Measurements from ENCODE around the gene GPATCH8.
"Not testable (repeated sequence)": the region's sequence is repeated elsewhere in the genome, so short reads cannot be mapped to it uniquely, and the experiment has no call there.

GPATCH8 gene

GRCh38 chr17:44503147-44504029, at the start of gene GPATCH8:
GPATCH8 (minus strand) TSS chr17:44503406; CDS start chr17:44503370, 36 bp downstream.
- peak; percentile 96 for DNase-seq (ENCODE audit: low spot score)

DNA sequence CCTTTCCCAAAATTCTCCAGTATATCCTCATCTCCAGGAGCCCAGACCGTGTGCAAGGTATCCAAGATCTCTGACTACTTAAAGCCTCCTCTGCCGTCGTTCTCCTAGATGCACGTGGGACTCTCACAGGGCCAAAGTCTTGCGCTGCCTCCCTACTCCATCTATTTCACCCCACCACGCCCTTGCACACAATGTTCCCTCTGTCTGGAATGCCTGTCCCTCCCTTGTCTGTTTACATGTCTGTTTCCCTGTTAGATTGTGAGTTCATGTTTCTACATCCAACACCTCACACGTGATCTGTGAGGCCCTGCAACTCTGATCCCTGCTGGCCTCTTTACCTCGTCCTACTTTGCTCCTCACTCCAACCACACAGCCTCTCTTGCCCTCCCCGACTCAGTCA, 49.2 kb upstream of the GPATCH8 start:
- DNase-seq (ENCODE audit: low spot score), result no peak

GRCh38 chr17:44549686-44550085, 46.5 kb upstream of the GPATCH8 start:
- no peak for DNase-seq (ENCODE audit: low spot score)

- DNase-seq (ENCODE audit: low spot score), result no peak
Measured at GRCh38 chr17:44548376-44549230, 45.4 kb upstream of the GPATCH8 start.

DNA sequence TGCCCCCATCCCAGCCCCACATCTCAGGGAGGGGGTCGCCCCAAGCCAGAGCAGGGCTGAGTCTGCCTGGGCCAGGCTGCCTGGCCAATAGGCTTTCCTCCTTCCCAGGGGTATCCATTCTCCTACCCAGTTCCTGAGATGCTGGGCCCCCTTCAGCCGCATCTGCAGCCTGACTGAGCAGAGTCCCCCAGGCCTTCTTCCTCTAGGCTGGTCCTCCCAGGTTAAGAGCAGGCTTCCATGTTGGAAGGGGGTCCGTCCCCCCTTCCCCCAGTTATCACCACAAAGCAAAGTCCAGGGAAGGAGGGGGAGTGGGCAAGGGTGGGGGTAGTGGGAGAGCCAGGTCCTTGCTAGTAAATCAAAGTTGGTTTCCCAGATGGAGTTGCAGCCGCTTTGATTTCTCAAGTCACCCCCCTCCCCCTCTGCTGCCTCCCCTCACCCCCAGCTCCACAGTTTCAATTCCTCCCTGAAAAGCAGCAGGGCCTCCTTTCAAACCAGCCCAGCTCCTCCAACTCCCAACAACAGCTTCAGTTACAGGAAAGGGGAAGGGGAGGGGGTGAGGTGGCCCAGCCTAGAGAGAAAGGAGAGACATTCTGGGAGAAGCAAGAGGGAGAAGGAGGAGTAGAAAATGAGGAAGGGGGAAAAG, 44.5 kb upstream of the GPATCH8 start:
- DNase-seq (ENCODE audit: low spot score), result no peak

DNA sequence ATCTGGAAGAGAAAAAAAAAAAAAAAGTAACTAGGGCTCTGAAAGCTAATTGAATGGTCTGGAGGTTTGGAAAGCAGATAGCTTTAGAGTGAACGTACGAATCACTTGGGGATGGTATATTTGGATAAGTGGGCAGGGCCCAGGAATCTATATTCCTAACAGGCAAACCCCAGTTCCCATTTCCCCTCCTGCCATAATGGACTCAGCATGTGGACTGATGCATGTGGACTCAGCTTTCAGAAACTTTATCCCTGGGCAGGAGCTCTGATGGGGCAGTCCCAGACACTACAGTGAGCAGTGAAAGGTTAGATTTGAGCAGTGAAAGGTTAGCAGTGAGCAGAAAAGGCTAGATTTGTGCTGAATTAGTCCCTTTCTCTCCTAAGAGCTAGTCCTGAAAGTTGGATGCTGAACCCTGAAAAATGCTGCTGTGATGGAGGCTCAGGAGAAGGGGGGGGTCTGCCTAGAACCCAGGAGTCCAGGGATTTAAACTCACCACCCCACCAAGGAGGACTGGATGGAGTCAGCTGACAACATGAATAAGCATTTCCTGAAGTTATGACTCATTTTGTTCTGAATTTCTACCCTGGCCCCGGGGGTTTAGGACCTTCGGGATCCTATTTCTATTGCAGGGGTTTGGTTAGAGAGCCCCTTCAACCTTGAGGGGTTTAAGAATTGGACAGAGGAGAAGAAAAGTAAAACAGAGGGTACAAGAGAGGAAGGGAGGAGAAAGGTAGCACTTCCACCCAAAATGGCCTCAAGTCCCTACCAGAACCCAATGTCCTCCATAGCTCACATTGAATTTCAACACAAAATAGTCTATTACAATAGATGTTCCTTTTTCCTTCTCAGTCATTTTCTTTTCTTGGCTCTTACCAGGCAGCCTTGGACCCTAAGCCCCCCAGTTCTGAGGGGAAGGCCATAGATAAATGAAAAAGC, 43.7 kb upstream of the GPATCH8 start:
- peak; percentile 45 for DNase-seq (ENCODE audit: low spot score)

DNA sequence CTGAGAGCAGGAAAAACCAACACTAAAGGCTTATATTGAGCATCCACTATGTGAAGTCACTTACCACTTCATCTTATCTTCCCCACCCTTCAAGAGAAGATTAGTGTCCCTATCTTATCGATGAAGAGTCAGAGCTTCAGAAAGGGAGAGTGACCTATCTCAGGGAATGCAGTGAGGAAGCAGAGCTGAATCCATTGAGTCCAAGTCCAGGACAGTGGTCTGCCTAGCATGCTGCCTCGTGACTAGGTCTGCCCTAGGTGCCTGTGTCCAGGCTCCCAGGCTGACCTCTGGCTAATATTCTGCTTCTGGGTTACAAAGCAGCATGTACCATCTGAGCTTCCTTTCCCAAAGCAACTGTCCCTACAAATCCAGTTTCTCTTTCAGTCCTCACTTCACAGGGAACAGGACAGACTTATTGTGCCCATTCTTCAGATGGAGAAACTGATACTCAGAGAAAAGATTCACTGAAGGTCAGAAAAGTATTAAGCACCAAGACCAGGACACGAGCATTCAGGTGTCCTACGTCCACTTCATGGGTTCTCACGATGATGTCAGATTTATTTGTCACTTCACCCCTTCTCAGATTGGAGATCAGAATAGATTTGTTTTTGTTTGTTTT, 40.8 kb upstream of the GPATCH8 start:
- no peak for DNase-seq (ENCODE audit: low spot score)

- DNase-seq (ENCODE audit: low spot score), result peak; percentile 95
Measured at GRCh38 chr17:44543213-44543904, 40.2 kb upstream of the GPATCH8 start.

- DNase-seq (ENCODE audit: low spot score), result no peak
Measured at GRCh38 chr17:44541884-44542581, 38.8 kb upstream of the GPATCH8 start.

DNA sequence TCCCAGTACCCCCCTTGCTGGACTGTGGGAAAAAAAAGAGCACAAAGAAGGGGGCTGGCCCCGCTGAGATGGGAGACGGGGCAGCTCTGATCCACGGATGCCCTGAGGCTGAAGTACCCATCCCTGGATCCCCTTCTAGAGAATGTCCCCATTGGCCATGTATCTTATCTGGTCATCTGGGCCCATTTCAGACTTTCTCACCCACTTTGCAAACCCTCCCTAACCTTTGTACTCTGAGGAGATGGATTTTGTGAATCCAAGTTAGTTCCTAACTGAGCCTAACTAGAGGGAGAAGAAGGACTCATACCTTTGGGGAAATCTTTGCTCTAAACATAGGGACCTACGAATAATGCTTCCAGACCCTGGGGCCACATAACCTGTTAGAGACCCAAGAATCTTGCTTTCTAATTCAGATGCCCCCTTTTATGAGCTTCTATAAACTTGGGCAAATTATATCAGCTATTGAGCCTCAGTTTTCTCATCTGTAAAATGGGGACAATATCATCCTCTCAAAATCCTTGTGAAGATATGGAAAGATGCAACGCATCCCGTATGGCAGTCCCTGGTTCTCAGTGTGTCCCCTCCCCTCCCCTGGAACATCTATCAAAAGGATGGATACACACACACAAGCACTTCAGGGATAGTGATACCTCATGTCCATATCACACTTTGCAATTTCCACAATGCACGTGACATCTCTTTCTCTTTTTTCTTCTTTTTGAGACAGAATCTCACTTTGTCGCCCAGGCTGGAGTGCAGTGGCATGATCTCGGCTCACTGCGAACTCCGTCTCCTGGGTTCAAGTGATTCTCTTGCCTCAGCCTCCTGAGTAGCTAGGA, 37.3 kb upstream of the GPATCH8 start:
- no peak for DNase-seq (ENCODE audit: low spot score)

DNA sequence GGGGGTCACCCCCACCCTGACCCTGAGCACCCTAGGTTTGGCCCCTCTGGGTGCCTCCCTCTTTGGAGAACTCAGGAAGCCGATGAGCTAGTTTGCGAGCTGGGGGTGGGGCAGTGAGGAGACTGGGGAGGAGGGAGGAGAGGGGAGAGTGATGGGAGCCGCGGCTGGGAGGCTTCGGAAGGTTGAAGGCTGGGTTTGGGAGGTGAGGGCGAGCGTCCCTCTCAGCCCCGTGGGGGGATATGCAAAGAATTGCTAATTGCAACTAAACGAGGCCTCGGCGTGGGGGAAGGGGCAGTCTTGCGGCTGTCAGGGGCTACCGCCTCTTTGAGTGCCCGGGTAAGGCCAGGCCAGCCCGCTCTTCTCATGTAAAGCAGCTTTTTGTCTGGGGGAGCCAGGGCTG, 36.5 kb upstream of the GPATCH8 start:
- no peak for DNase-seq (ENCODE audit: low spot score)

- DNase-seq (ENCODE audit: low spot score), result not testable (repeated sequence)
Measured at GRCh38 chr17:44537922-44538321, 34.7 kb upstream of the GPATCH8 start.

- DNase-seq (ENCODE audit: low spot score), result no peak
Measured at GRCh38 chr17:44536090-44536953, 33.1 kb upstream of the GPATCH8 start.

GRCh38 chr17:44533533-44534246, 30.5 kb upstream of the GPATCH8 start:
- peak; percentile 82 for DNase-seq (ENCODE audit: low spot score)

GRCh38 chr17:44530896-44531418, 27.8 kb upstream of the GPATCH8 start:
- no peak for DNase-seq (ENCODE audit: low spot score)

GRCh38 chr17:44529864-44530263, 26.7 kb upstream of the GPATCH8 start:
- DNase-seq (ENCODE audit: low spot score), result peak; percentile 67

DNA sequence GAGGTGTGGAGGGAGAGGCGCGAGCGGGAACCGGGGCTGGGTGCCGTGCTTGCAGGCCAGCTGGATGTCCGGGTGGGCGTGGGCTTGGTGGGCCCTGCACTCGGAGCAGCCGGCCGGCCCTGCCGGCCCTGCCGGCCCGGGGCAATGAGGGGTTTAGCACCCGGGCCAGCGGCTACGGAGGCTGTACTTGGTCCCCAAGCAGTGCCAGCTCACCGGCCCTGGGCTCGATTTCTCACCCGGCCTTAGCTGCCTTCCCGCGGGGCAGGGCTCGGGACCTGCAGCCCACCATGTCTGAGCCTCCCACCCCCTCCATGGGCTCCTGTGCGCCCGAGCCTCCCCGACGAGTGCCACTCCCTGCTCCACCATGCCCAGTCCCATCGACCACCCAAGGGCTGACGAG, 24.7 kb upstream of the GPATCH8 start:
- DNase-seq (ENCODE audit: low spot score), result no peak

Data from kidney tubule cell (primary cell).